ENCODE measurements around the gene ARMC12.
A peak's percentile ranks its signal among the peaks of the same experiment; 100 is the strongest.

The ARMC12 gene

GRCh38 chr6:35718375-35718736 lies 18.5 kb upstream of the ARMC12 start:
- no peak for DNase-seq (ENCODE audit: low read depth in 4 of 4, low spot score in 1 of 4)

GRCh38 chr6:35718911-35719381 lies 17.9 kb upstream of the ARMC12 start:
- no peak for DNase-seq (ENCODE audit: low read depth in 4 of 4, low spot score in 1 of 4)

GRCh38 chr6:35719404-35719829 lies 17.4 kb upstream of the ARMC12 start:
- no peak for DNase-seq (ENCODE audit: low read depth in 4 of 4, low spot score in 1 of 4)

GRCh38 chr6:35719830-35720733 lies 16.8 kb upstream of the ARMC12 start:
- no peak for DNase-seq (ENCODE audit: low read depth in 4 of 4, low spot score in 1 of 4)

- no peak for DNase-seq (ENCODE audit: low read depth in 4 of 4, low spot score in 1 of 4)
Observed at GRCh38 chr6:35722121-35722761, 14.6 kb upstream of the ARMC12 start.

GRCh38 chr6:35723587-35723986 lies 13.2 kb upstream of the ARMC12 start:
- DNase-seq (ENCODE audit: low read depth in 4 of 4, low spot score in 1 of 4) = no peak

- no peak for DNase-seq (ENCODE audit: low read depth in 4 of 4, low spot score in 1 of 4)
Observed at GRCh38 chr6:35724059-35724458, 12.8 kb upstream of the ARMC12 start.

GRCh38 chr6:35724471-35724870 lies 12.4 kb upstream of the ARMC12 start:
- DNase-seq (ENCODE audit: low read depth in 4 of 4, low spot score in 1 of 4) = no peak

GRCh38 chr6:35725081-35725708 lies 11.6 kb upstream of the ARMC12 start:
- DNase-seq (ENCODE audit: low read depth in 4 of 4, low spot score in 1 of 4) = no peak

GRCh38 chr6:35725721-35726438 lies 11.0 kb upstream of the ARMC12 start:
- DNase-seq (ENCODE audit: low read depth in 4 of 4, low spot score in 1 of 4) = no peak

- DNase-seq (ENCODE audit: low read depth in 4 of 4, low spot score in 1 of 4) = no peak
Observed at GRCh38 chr6:35727231-35727934, 9.4 kb upstream of the ARMC12 start.

GRCh38 chr6:35727935-35728682 lies 8.7 kb upstream of the ARMC12 start:
- peak in 3 of 4 experiments; percentile 52 to 79 (median 60) for DNase-seq (ENCODE audit: low read depth in 4 of 4, low spot score in 1 of 4)

- no peak for DNase-seq (ENCODE audit: low read depth in 4 of 4, low spot score in 1 of 4)
Observed at GRCh38 chr6:35728683-35729678, 7.9 kb upstream of the ARMC12 start.

GRCh38 chr6:35729722-35730121 lies 7.1 kb upstream of the ARMC12 start:
- no peak for DNase-seq (ENCODE audit: low read depth in 4 of 4, low spot score in 1 of 4)

GRCh38 chr6:35730745-35731413 lies 6.0 kb upstream of the ARMC12 start:
- DNase-seq (ENCODE audit: low read depth in 4 of 4, low spot score in 1 of 4) = no peak

- DNase-seq (ENCODE audit: low read depth in 4 of 4, low spot score in 1 of 4) = peak; percentile 86 to 95 (median 90)
Observed at GRCh38 chr6:35731414-35731735, 5.5 kb upstream of the ARMC12 start.

GRCh38 chr6:35731736-35732532 lies 4.9 kb upstream of the ARMC12 start:
- DNase-seq (ENCODE audit: low read depth in 4 of 4, low spot score in 1 of 4) = peak; percentile 90 to 97 (median 95)
